ENCODE data around the gene EEFSEC. TPM values are rescaled to one million over a fixed set of nuclear protein-coding genes. Genes with fewer than 3 reads are reported as not detected.

The EEFSEC gene
- total and polyA plus RNA-seq, 2 of the 8 experiments (the other 6 are each of a cell fraction or from before 2014, with no cell fraction given), result 13.1 to 19.8 TPM

GRCh38 chr3:128392021-128392420 is 238.7 kb downstream of the EEFSEC start:
- 71% methylated on average over 6 of the region's 7 CpGs; no CpG with 5 or more reads in 1 of the 2 experiments for WGBS, 2 experiments (ENCODE audit: extremely low coverage in 1 of 2, insufficient coverage in 1 of 2, insufficient read length in 1 of 2, insufficient replicate concordance in 2 of 2, low coverage in 1 of 2, low lambda C conversion rate in 2 of 2, missing lambda C conversion rate in 1 of 2)
- H3K23me2 ChIP-seq (ENCODE audit: low read depth, low read length), result no peaks in the 10 kb centered on the region
- no peak for TF ChIP-seq ASH2L (IDR thresholded peaks at IDR 0.05; ENCODE audit: low read length)
- no peaks in the 10 kb centered on the region for H3K79me2 ChIP-seq (ENCODE audit: control insufficient read depth in 1 of 2, insufficient read depth in 2 of 2, low read length in 2 of 2)
- no peak overlapping the region for H4K5ac ChIP-seq (ENCODE audit: insufficient read length, low read depth, low read length)
- no peak overlapping the region for H2BK12ac ChIP-seq (ENCODE audit: low read depth, low read length)
- H3K27ac ChIP-seq (ENCODE audit: low read depth, low read length), result no peak overlapping the region
- no peaks in the 10 kb centered on the region for H3K36me3 ChIP-seq (ENCODE audit: control insufficient read depth in 2 of 4, insufficient read depth in 4 of 4, low read length in 3 of 4)
- H3K79me1 ChIP-seq (ENCODE audit: low read depth, low read length), result no peaks in the 10 kb centered on the region
- DNase-seq (ENCODE audit: low read depth in 1 of 2, low spot score in 2 of 2), result no peak
- no peak overlapping the region for H3K56ac ChIP-seq (replicated peaks; ENCODE audit: insufficient read length, low read depth, low read length)
- H3K4me1 ChIP-seq (replicated peaks in 1 of 4; ENCODE audit: control insufficient read depth in 3 of 4, insufficient read depth in 4 of 4, low read length in 3 of 4), result no peaks in the 10 kb centered on the region; a peak in 2 of 7 replicates
- no peak overlapping the region for H2AK5ac ChIP-seq (ENCODE audit: low read depth, low read length)
- H2BK5ac ChIP-seq (ENCODE audit: low read depth, low read length), result no peak overlapping the region; the same call in 1 of the 2 replicates
- no peak overlapping the region for H2BK120ac ChIP-seq (replicated peaks; ENCODE audit: low read depth, low read length)
- H3K4me3 ChIP-seq (ENCODE audit: extremely low read depth in 1 of 4, insufficient read depth in 2 of 4, low read depth in 3 of 4, low read length in 4 of 4), result no peak overlapping the region
- POLR2A ChIA-PET (ENCODE audit: partially characterized antibody), result interaction anchor here (1.5 to 1.6 kb wide), 2 partner anchors 10 to 41 kb away, joined by 3 to 4 read pairs; no protein-coding TSS in a partner anchor
- no peak overlapping the region for H4K8ac ChIP-seq (ENCODE audit: extremely low read depth, insufficient read depth, low read length)
- H3K4ac ChIP-seq (replicated peaks; ENCODE audit: insufficient read length, low read depth, low read length), result no peak overlapping the region
- H3K23ac ChIP-seq (ENCODE audit: insufficient read length), result no peak overlapping the region
- H3K14ac ChIP-seq (ENCODE audit: insufficient read length), result no peak overlapping the region
- H4K20me1 ChIP-seq (replicated peaks in 1 of 2; ENCODE audit: control insufficient read depth in 1 of 2, insufficient read depth in 2 of 2, low read length in 2 of 2), result peaks cover 0 to 5% of the 10 kb centered on the region in 2 experiments
- no peak overlapping the region for H4K91ac ChIP-seq (replicated peaks; ENCODE audit: insufficient read length, low read length)
- FAIRE-seq, result no peak
- H3K18ac ChIP-seq (ENCODE audit: extremely low read depth, low read length), result no peak overlapping the region
- no peak overlapping the region for H2BK15ac ChIP-seq (ENCODE audit: low read length)
- H3K27me3 ChIP-seq (replicated peaks in 1 of 4; ENCODE audit: control insufficient read depth in 3 of 4, extremely low read depth in 1 of 4, insufficient read depth in 3 of 4, low read length in 3 of 4), result no peaks in the 10 kb centered on the region
- no peaks in the 10 kb centered on the region for H3K9me3 ChIP-seq (ENCODE audit: insufficient read depth in 2 of 2, low read depth in 1 of 2, low read length in 1 of 2)
- no peak overlapping the region for H2BK20ac ChIP-seq (ENCODE audit: low read length)
- CTCF ChIA-PET (ENCODE audit: partially characterized antibody), result interaction anchor here (0.5 to 2.5 kb wide), 7 partner anchors 9 to 217 kb away, joined by 3 to 11 read pairs (median 4); no protein-coding TSS in a partner anchor
- H3K4me2 ChIP-seq (ENCODE audit: insufficient read depth in 1 of 2, low read depth in 2 of 2, low read length in 2 of 2), result no peak overlapping the region
- no peak overlapping the region for H2AFZ ChIP-seq (ENCODE audit: low read length)
- H3K9ac ChIP-seq (replicated peaks in 1 of 4; ENCODE audit: extremely low read depth in 1 of 4, low read depth in 3 of 4, low read length in 3 of 4), result no peak overlapping the region
